H1 (cell line): ENCODE measurements around the gene CANT1. TPM values are rescaled to one million over a fixed set of nuclear protein-coding genes. Genes with fewer than 3 reads are reported as not detected.

Experiments used
- CTCF ChIA-PET: fragments of 300-600 bp; sonication (Branson Sonifier 250); formaldehyde crosslinking; loops from one replicate; lab custom pipeline; 2021; ENCODE audit not compliant: partially characterized antibody; lab: Charles Lee
- POLR2A ChIA-PET: fragments of 300-600 bp; sonication (Branson Sonifier 250); formaldehyde crosslinking; loops from one replicate; lab custom pipeline; 2021; ENCODE audit warnings: inconsistent platforms; ENCODE audit not compliant: partially characterized antibody; lab: Charles Lee
- DNase-seq, 2 experiments: peaks; one replicate each; pipeline versions ENCODE4 v3.0.0 to v3.0.0-alpha.2; 2010 to 2022; ENCODE audit warnings: low spot score in 2 of 2, low read depth in 1 of 2, mixed read lengths in 1 of 2
- FAIRE-seq: peaks from 2 replicates; lab custom pipeline; 2011; peaks lifted over from hg19 to GRCh38; lab: Jason Lieb, UNC
- H2AFZ ChIP-seq: 2 replicates; pipeline ENCODE4 v1.8.1; 2012; ENCODE audit warnings: low read length, inconsistent platforms
- H2AK5ac ChIP-seq: 2 replicates; pipeline ENCODE4 v1.6.1; 2013; ENCODE audit warnings: low read depth, low read length
- H2BK120ac ChIP-seq: replicated peaks from 2 replicates; pipeline ENCODE3; 2013; ENCODE audit warnings: low read depth, low read length, inconsistent platforms
- H2BK12ac ChIP-seq: 2 replicates; pipeline ENCODE4 v1.6.1; 2013; ENCODE audit warnings: low read depth, low read length
- H2BK15ac ChIP-seq: 2 replicates; pipeline ENCODE4 v1.6.1; 2013; ENCODE audit warnings: low read length
- H2BK20ac ChIP-seq: 2 replicates; pipeline ENCODE4 v1.6.1; 2013; ENCODE audit warnings: low read length
- H2BK5ac ChIP-seq: 2 replicates; pipeline ENCODE4 v1.6.1; 2013; ENCODE audit warnings: low read depth, low read length
- H3K14ac ChIP-seq: 2 replicates; pipeline ENCODE4 v1.6.1; 2013; ENCODE audit warnings: inconsistent platforms; ENCODE audit not compliant: insufficient read length
- H3K18ac ChIP-seq: 2 replicates; pipeline ENCODE4 v1.6.1; 2013; ENCODE audit warnings: low read length; ENCODE audit errors: extremely low read depth
- H3K23ac ChIP-seq: 2 replicates; pipeline ENCODE4 v1.6.1; 2013; ENCODE audit warnings: inconsistent platforms; ENCODE audit not compliant: insufficient read length
- H3K23me2 ChIP-seq: 2 replicates; pipeline ENCODE4 v1.6.1; 2013; ENCODE audit warnings: low read depth, low read length
- H3K27ac ChIP-seq: 2 replicates; pipeline ENCODE4 v1.6.1; 2011; ENCODE audit warnings: low read depth, low read length, inconsistent platforms
- H3K27me3 ChIP-seq, 4 experiments: replicated peaks in 1 of 4; 1 replicate in 1 of 4; 2 replicates in 3 of 4; pipeline versions ENCODE4 v1.6.1 to v1.8.1; 2011 to 2013; ENCODE audit warnings: low read length in 3 of 4, mild to moderate bottlenecking in 3 of 4, inconsistent platforms in 2 of 4, mixed read lengths in 2 of 4, moderate library complexity in 1 of 4; ENCODE audit not compliant: control insufficient read depth in 3 of 4, insufficient read depth in 3 of 4; ENCODE audit errors: extremely low read depth in 1 of 4
- H3K36me3 ChIP-seq, 4 experiments: 2 replicates each; pipeline versions ENCODE4 v1.6.1 to v1.8.1; 2011 to 2013; ENCODE audit warnings: mild to moderate bottlenecking in 4 of 4, low read length in 3 of 4, moderate library complexity in 2 of 4, control low read depth in 1 of 4, inconsistent platforms in 1 of 4; ENCODE audit not compliant: insufficient read depth in 4 of 4, control insufficient read depth in 2 of 4
- H3K4ac ChIP-seq: replicated peaks from 2 replicates; pipeline ENCODE3; 2013; ENCODE audit warnings: low read length, low read depth, mixed read lengths, inconsistent platforms; ENCODE audit not compliant: insufficient read length
- H3K4me1 ChIP-seq, 4 experiments: replicated peaks in 1 of 4; 1 replicate in 1 of 4; 2 replicates in 3 of 4; pipeline versions ENCODE4 v1.6.1 to v1.8.1; 2011 to 2013; ENCODE audit warnings: low read length in 3 of 4, inconsistent platforms in 2 of 4, mixed read lengths in 1 of 4; ENCODE audit not compliant: insufficient read depth in 4 of 4, control insufficient read depth in 3 of 4
- H3K4me2 ChIP-seq, 2 experiments: 2 replicates each; pipeline versions ENCODE4 v1.6.1 to v1.8.1; 2011 to 2013; ENCODE audit warnings: low read depth in 2 of 2, low read length in 2 of 2, control low read depth in 1 of 2, inconsistent platforms in 1 of 2, mild to moderate bottlenecking in 1 of 2; ENCODE audit not compliant: insufficient read depth in 1 of 2
- H3K4me3 ChIP-seq, 4 experiments: fragments of 200-600, 300-600 bp in 1 of 4; sonication (generic), shearing (Covaris generic), sonication (Bioruptor Twin) in 1 of 4; 2 replicates each; pipeline versions ENCODE4 v1.5.1 to v1.8.1; 2011 to 2016; ENCODE audit warnings: low read length in 4 of 4, low read depth in 3 of 4, control low read depth in 2 of 4, inconsistent platforms in 2 of 4, mild to moderate bottlenecking in 2 of 4, mixed read lengths in 1 of 4, moderate library complexity in 1 of 4; ENCODE audit not compliant: insufficient read depth in 2 of 4; ENCODE audit errors: extremely low read depth in 1 of 4
- H3K56ac ChIP-seq: replicated peaks from 2 replicates; pipeline ENCODE3; 2013; ENCODE audit warnings: low read depth, mild to moderate bottlenecking, mixed read lengths, low read length, inconsistent platforms; ENCODE audit not compliant: insufficient read length
- H3K79me1 ChIP-seq: 2 replicates; pipeline ENCODE4 v1.6.1; 2013; ENCODE audit warnings: low read depth, low read length, control low read depth
- H3K79me2 ChIP-seq, 2 experiments: 2 replicates each; pipeline versions ENCODE4 v1.6.1 to v1.8.1; 2012 to 2013; ENCODE audit warnings: low read length in 2 of 2, mild to moderate bottlenecking in 2 of 2, inconsistent platforms in 1 of 2; ENCODE audit not compliant: insufficient read depth in 2 of 2, control insufficient read depth in 1 of 2
- H3K9ac ChIP-seq, 4 experiments: replicated peaks in 1 of 4; 1 replicate in 1 of 4; 2 replicates in 3 of 4; pipeline versions ENCODE4 v1.6.1 to v1.8.1; 2011 to 2013; ENCODE audit warnings: low read depth in 3 of 4, low read length in 3 of 4, control low read depth in 2 of 4, mild to moderate bottlenecking in 2 of 4, moderate library complexity in 2 of 4, inconsistent platforms in 1 of 4; ENCODE audit errors: extremely low read depth in 1 of 4
- H3K9me3 ChIP-seq, 2 experiments: 2 replicates each; pipeline versions ENCODE4 v1.6.1 to v1.8.1; 2012 to 2013; ENCODE audit warnings: mild to moderate bottlenecking in 2 of 2, moderate library complexity in 2 of 2, control low read depth in 1 of 2, inconsistent platforms in 1 of 2, low read depth in 1 of 2, low read length in 1 of 2, mixed read lengths in 1 of 2; ENCODE audit not compliant: insufficient read depth in 2 of 2
- H4K20me1 ChIP-seq, 2 experiments: replicated peaks in 1 of 2; 2 replicates each; pipeline versions ENCODE3 to v1.8.1; 2011 to 2013; ENCODE audit warnings: inconsistent platforms in 2 of 2, low read length in 2 of 2, mild to moderate bottlenecking in 1 of 2; ENCODE audit not compliant: insufficient read depth in 2 of 2, control insufficient read depth in 1 of 2
- H4K5ac ChIP-seq: 2 replicates; pipeline ENCODE4 v1.6.1; 2013; ENCODE audit warnings: low read length, low read depth, mixed read lengths, inconsistent platforms; ENCODE audit not compliant: insufficient read length
- H4K8ac ChIP-seq: 2 replicates; pipeline ENCODE4 v1.8.0; 2013; ENCODE audit warnings: mild to moderate bottlenecking, moderate library complexity, low read length, inconsistent platforms; ENCODE audit not compliant: insufficient read depth; ENCODE audit errors: extremely low read depth
- H4K91ac ChIP-seq: replicated peaks from 2 replicates; pipeline ENCODE3; 2013; ENCODE audit warnings: low read length, mixed read lengths, inconsistent platforms; ENCODE audit not compliant: insufficient read length
- BACH1 ChIP-seq: IDR thresholded peaks from 2 replicates; pipeline ENCODE4 v1.6.1; 2012; ENCODE audit warnings: low read length, improper control_type of control experiment
- CTBP2 ChIP-seq: IDR thresholded peaks from 2 replicates; pipeline ENCODE4 v1.7.0; 2011; ENCODE audit warnings: borderline replicate concordance, mild to moderate bottlenecking, moderate library complexity, mixed read lengths, low read length; ENCODE audit not compliant: insufficient read depth, insufficient read length
- GTF2F1 ChIP-seq: IDR thresholded peaks from 2 replicates; pipeline ENCODE4 v1.6.1; 2012; ENCODE audit warnings: low read depth, low read length, improper control_type of control experiment, borderline replicate concordance
- JUN ChIP-seq: IDR thresholded peaks from 2 replicates; pipeline ENCODE4 v1.6.1; 2011; ENCODE audit warnings: low read depth, mild to moderate bottlenecking, improper control_type of control experiment, low read length
- KDM1A ChIP-seq: fragments of 200-600, 300-600 bp; sonication (generic); IDR thresholded peaks from 2 replicates; pipeline ENCODE4 v1.7.1; 2016; ENCODE audit warnings: mild to moderate bottlenecking, low read length, borderline replicate concordance
- NANOG ChIP-seq: IDR thresholded peaks from 2 replicates; pipeline ENCODE4 v1.6.1; 2011; ENCODE audit warnings: low read length, low read depth, mild to moderate bottlenecking, inconsistent platforms; ENCODE audit not compliant: insufficient read depth, poor library complexity, severe bottlenecking
- SIRT6 ChIP-seq: IDR thresholded peaks from one replicate; pipeline ENCODE4 v1.7.1; 2012; ENCODE audit warnings: low read length, inconsistent platforms
- SUZ12 ChIP-seq: fragments of 200-600 bp; sonication (generic); IDR thresholded peaks from 2 replicates; pipeline ENCODE4 v1.6.1; 2012; ENCODE audit warnings: mild to moderate bottlenecking, inconsistent platforms, low read length, moderate library complexity, mixed read lengths
- TEAD4 ChIP-seq: IDR thresholded peaks from 2 replicates; pipeline ENCODE4 v1.6.1; 2012; ENCODE audit warnings: low read depth, low read length, inconsistent platforms, mixed read lengths
- YY1 ChIP-seq: IDR thresholded peaks from 2 replicates; pipeline ENCODE4 v1.6.1; 2011; ENCODE audit warnings: low read depth, mild to moderate bottlenecking, low read length
- WGBS, 2 experiments: shearing (Covaris generic) in 1 of 2; methylation state at CpG; one replicate each; pipeline versions ENCODE4 v1.1.6 to v1.1.7; 2013 to 2015; ENCODE audit warnings: low lambda C conversion rate in 2 of 2, mixed read lengths in 2 of 2, inconsistent platforms in 1 of 2, low coverage in 1 of 2, missing lambda C conversion rate in 1 of 2; ENCODE audit not compliant: insufficient replicate concordance in 2 of 2, insufficient coverage in 1 of 2, insufficient read length in 1 of 2; ENCODE audit errors: extremely low coverage in 1 of 2, missing lambda C conversion rate in 1 of 2; 5-methylcytosine and 5-hydroxymethylcytosine counted together
- polyA plus RNA-seq, 7 experiments: library from polyadenylated mRNA; depleted of rRNA in 3 of 7; stranded (reverse) in 5 of 7; unstranded in 2 of 7; fragments of >200 nt in 5 of 7; fragments of 200-250 nt in 2 of 7; gene quantifications; 1 replicate in 5 of 7; 2 replicates in 1 of 7; 4 replicates in 1 of 7; pipeline versions ENCODE4 v1.2.1 to v1.2.3, GENCODE V29; 2011 to 2013; ENCODE audit warnings: missing spikeins in 2 of 7, mixed read lengths in 2 of 7
- total RNA-seq: library from RNA; stranded (reverse); fragmentation: NEBNext Ultra II Directional; extraction: Animal tissue kit (Norgen Biotek cat#: 25700); gene quantifications from 2 replicates; pipeline ENCODE4 v1.2.1, GENCODE V29; 2021
- TF ChIP-seq, protein P1 (sequence below): IDR thresholded peaks from 2 replicates; pipeline ENCODE4 v1.6.1; 2011; ENCODE audit warnings: low read length, improper control_type of control experiment

The CANT1 gene
- total and polyA plus RNA-seq, 2 of the 8 experiments (the other 6 are each of a cell fraction or from before 2014, with no cell fraction given): 23.0 to 32.6 TPM

DNA sequence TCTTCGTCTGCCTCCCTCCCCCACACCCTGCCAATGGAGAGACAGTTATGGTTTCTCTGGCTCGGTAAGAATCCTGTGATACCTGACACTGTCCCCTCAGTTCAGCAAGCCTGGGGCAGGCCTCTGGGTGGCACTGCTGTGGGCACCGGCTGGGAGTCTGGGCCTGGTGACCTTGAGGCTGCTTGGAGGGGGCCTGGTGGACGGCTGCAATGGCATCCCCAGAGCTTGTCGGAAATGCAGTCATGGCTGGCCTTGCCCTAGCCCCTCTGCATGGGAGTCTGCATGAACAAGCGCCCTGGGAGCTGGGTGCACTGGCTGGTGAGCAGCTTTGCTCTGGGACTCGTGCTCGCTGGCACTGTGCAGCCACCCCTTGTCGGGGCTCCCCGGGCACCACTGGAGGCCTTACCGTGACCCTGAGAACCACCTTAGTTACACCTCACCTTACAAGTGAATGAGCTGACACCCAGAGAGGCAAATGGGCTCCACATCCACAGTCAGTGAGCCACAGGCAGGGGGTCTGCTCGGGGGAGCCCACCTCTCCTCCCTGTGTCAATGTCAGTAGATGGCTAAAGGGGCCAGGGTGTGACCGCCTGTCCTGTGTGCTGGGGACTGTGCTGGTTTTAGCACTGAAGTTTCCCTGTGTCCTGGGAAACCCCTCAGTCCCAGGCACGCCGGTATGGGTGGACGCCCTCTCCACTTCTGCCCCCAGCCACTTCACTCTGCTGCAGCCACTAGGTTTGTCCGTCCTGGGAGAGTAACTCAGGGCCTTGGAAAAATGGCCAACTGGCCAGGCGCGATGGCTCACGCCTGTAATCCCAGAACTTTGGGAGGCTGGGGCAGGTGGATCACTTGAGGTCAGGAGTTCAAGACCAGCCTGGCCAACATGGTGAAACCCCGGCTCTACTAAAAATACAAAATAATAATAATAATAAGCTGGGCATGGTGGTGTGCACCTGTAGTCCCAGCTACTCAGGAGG lies 31.3 kb downstream of the CANT1 start:
- no peak overlapping the region for H3K4ac ChIP-seq
- FAIRE-seq (no peak), DNase-seq (no peak)
- H3K27me3 ChIP-seq: no peaks in the 10 kb centered on the region
- no peak overlapping the region for H3K23ac ChIP-seq
- H3K18ac ChIP-seq: no peak overlapping the region
- no peak overlapping the region for H3K4me2 ChIP-seq
- no peak overlapping the region for H3K4me3 ChIP-seq
- no peaks in the 10 kb centered on the region for H4K20me1 ChIP-seq
- no peak overlapping the region for H3K9ac ChIP-seq
- no peak overlapping the region for H3K14ac ChIP-seq
- no peaks in the 10 kb centered on the region for H3K9me3 ChIP-seq
- peaks cover 0 to 18% (median 9%) of the 10 kb centered on the region in 4 experiments; a peak in 6 of 7 replicates for H3K4me1 ChIP-seq
- H3K79me2 ChIP-seq: no peaks in the 10 kb centered on the region; a peak in 1 of 4 replicates
- POLR2A ChIA-PET: no interaction called here
- no peak overlapping the region for H2BK120ac ChIP-seq
- H3K27ac ChIP-seq: no peak overlapping the region
- CTCF ChIA-PET: interaction anchor here (1.1 to 3.4 kb wide), 4 partner anchors 13 to 112 kb away, joined by 3 to 19 read pairs (median 4); no protein-coding TSS in a partner anchor
- H2AK5ac ChIP-seq: no peak overlapping the region; the same call in 1 of the 2 replicates
- H3K36me3 ChIP-seq: no peaks in the 10 kb centered on the region; a peak in 1 of 8 replicates
- WGBS, 2 experiments: 91% methylated on average over 20 of the region's 21 CpGs; no CpG with 5 or more reads in 1 of the 2 experiments
- H3K23me2 ChIP-seq: no peaks in the 10 kb centered on the region
- H3K79me1 ChIP-seq: no peaks in the 10 kb centered on the region
- peak overlapping the region; percentile 88 for H4K8ac ChIP-seq
- no peak overlapping the region for H2BK20ac ChIP-seq
- H4K91ac ChIP-seq: peak overlapping the region; percentile 1
- no peak overlapping the region for H2AFZ ChIP-seq
- H2BK12ac ChIP-seq: no peak overlapping the region
- no peak overlapping the region for H2BK5ac ChIP-seq
- H4K5ac ChIP-seq: no peak overlapping the region
- no peak overlapping the region for H2BK15ac ChIP-seq
- H3K56ac ChIP-seq: no peak overlapping the region
- TF ChIP-seq BACH1 (no peak), JUN (no peak), TEAD4 (no peak), SUZ12 (no peak), GTF2F1 (no peak), KDM1A (no peak), CTBP2 (no peak), SIRT6 (no peak), YY1 (no peak), NANOG (no peak)
- TF ChIP-seq, protein P1, sequence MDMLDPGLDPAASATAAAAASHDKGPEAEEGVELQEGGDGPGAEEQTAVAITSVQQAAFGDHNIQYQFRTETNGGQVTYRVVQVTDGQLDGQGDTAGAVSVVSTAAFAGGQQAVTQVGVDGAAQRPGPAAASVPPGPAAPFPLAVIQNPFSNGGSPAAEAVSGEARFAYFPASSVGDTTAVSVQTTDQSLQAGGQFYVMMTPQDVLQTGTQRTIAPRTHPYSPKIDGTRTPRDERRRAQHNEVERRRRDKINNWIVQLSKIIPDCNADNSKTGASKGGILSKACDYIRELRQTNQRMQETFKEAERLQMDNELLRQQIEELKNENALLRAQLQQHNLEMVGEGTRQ: no peak
